Measurements from ENCODE around the gene FARP2. TPM values are rescaled to one million over a fixed set of nuclear protein-coding genes. Genes with fewer than 3 reads are reported as not detected.
A peak's percentile ranks its signal among the peaks of the same experiment; 100 is the strongest.
"Not testable (repeated sequence)": the region's sequence is repeated elsewhere in the genome, so short reads cannot be mapped to it uniquely, and the experiment has no call there.

Gene FARP2
- total RNA-seq, 1 experiment from 2014 or later = 35.6 TPM

- no peaks in the 10 kb centered on the region for H3K27me3 ChIP-seq
- H3K36me3 ChIP-seq = peaks cover 16% of the 10 kb centered on the region
- no peaks in the 10 kb centered on the region for H3K9me3 ChIP-seq
- DNase-seq = peak; percentile 62
- H3K4me3 ChIP-seq = peak overlapping the region; percentile 88
Measured at GRCh38 chr2:241507430-241508239, 151.6 kb downstream of the FARP2 start.

- Histone ChIP-seq H3K36me3 (peaks cover 16% of the 10 kb centered on the region), H3K9me3 (no peaks in the 10 kb centered on the region), H3K27me3 (no peaks in the 10 kb centered on the region), H3K4me3 (peak within 1 kb of the TSS; percentile 88)
- DNase-seq = peak; percentile 99
Measured at GRCh38 chr2:241508240-241509154, 152.4 kb downstream of the FARP2 start, which contains the start of gene STK25. TSS of gene STK25 (minus strand) at chr2:241508584. CDS start at chr2:241508035, 549 bp downstream.

- DNase-seq = no peak
- Histone ChIP-seq H3K36me3 (peaks cover 16% of the 10 kb centered on the region), H3K27me3 (no peaks in the 10 kb centered on the region), H3K9me3 (no peaks in the 10 kb centered on the region), H3K4me3 (peak overlapping the region; percentile 88)
Measured at GRCh38 chr2:241509155-241509784, 153.2 kb downstream of the FARP2 start.

- H3K9me3 ChIP-seq = no peaks in the 10 kb centered on the region
- DNase-seq = no peak
Measured at GRCh38 chr2:241511091-241511741, 155.1 kb downstream of the FARP2 start.

GRCh38 chr2:241514553-241514952, 158.5 kb downstream of the FARP2 start:
- DNase-seq = no peak
- H3K4me3 ChIP-seq = no peak overlapping the region

More at GRCh38 chr2:241511091-241511741, 155.1 kb downstream of the FARP2 start:
- no peaks in the 10 kb centered on the region for H3K27me3 ChIP-seq
- no peak overlapping the region for H3K4me3 ChIP-seq
- peaks cover 12% of the 10 kb centered on the region for H3K36me3 ChIP-seq

GRCh38 chr2:241514986-241515737, 159.1 kb downstream of the FARP2 start:
- H3K9me3 ChIP-seq = no peaks in the 10 kb centered on the region; the same call in 1 of the 2 replicates
- no peaks in the 10 kb centered on the region for H3K27me3 ChIP-seq
- no peak overlapping the region for H3K4me3 ChIP-seq
- DNase-seq = peak; percentile 34
- H3K36me3 ChIP-seq = no peaks in the 10 kb centered on the region; the same call in 1 of the 2 replicates

More at GRCh38 chr2:241514553-241514952, 158.5 kb downstream of the FARP2 start:
- Histone ChIP-seq H3K27me3 (no peaks in the 10 kb centered on the region), H3K9me3 (no peaks in the 10 kb centered on the region; the same call in 1 of the 2 replicates), H3K36me3 (no peaks in the 10 kb centered on the region; the same call in 1 of the 2 replicates)

- no peaks in the 10 kb centered on the region; the same call in 1 of the 2 replicates for H3K36me3 ChIP-seq
- H3K9me3 ChIP-seq = no peaks in the 10 kb centered on the region; the same call in 1 of the 2 replicates
- H3K4me3 ChIP-seq = no peak overlapping the region
- H3K27me3 ChIP-seq = no peaks in the 10 kb centered on the region
- DNase-seq = no peak
Measured at GRCh38 chr2:241516520-241516965, 160.5 kb downstream of the FARP2 start.

- H3K36me3 ChIP-seq = no peaks in the 10 kb centered on the region
- DNase-seq = no peak
- H3K4me3 ChIP-seq = no peak overlapping the region
- no peaks in the 10 kb centered on the region; the same call in 1 of the 2 replicates for H3K9me3 ChIP-seq
- H3K27me3 ChIP-seq = no peaks in the 10 kb centered on the region
Measured at GRCh38 chr2:241517297-241517696, 161.2 kb downstream of the FARP2 start.

- Histone ChIP-seq H3K4me3 (no peak overlapping the region), H3K9me3 (no peaks in the 10 kb centered on the region; the same call in 1 of the 2 replicates), H3K36me3 (no peaks in the 10 kb centered on the region), H3K27me3 (no peaks in the 10 kb centered on the region)
- no peak for DNase-seq
Measured at GRCh38 chr2:241519669-241520068, 163.6 kb downstream of the FARP2 start.

GRCh38 chr2:241522477-241522876, 166.4 kb downstream of the FARP2 start:
- no peak for DNase-seq
- Histone ChIP-seq H3K9me3 (no peaks in the 10 kb centered on the region), H3K36me3 (no peaks in the 10 kb centered on the region), H3K27me3 (no peaks in the 10 kb centered on the region), H3K4me3 (no peak overlapping the region)

GRCh38 chr2:241525818-241526780, 170.0 kb downstream of the FARP2 start:
- H3K27me3 ChIP-seq, H3K9me3 ChIP-seq, H3K36me3 ChIP-seq, H3K4me3 ChIP-seq, DNase-seq: not testable (repeated sequence)

GRCh38 chr2:241530571-241530970, 174.5 kb downstream of the FARP2 start:
- Histone ChIP-seq H3K36me3 (no peaks in the 10 kb centered on the region), H3K27me3 (no peaks in the 10 kb centered on the region), H3K9me3 (no peaks in the 10 kb centered on the region), H3K4me3 (no peak overlapping the region)
- DNase-seq = no peak

- H3K36me3 ChIP-seq = no peaks in the 10 kb centered on the region
- no peak overlapping the region for H3K4me3 ChIP-seq
- H3K27me3 ChIP-seq = no peaks in the 10 kb centered on the region
- DNase-seq = no peak
- H3K9me3 ChIP-seq = no peaks in the 10 kb centered on the region
Measured at GRCh38 chr2:241531161-241531722, 175.2 kb downstream of the FARP2 start.

GRCh38 chr2:241532168-241532567, 176.1 kb downstream of the FARP2 start:
- DNase-seq = no peak
- Histone ChIP-seq H3K27me3 (no peaks in the 10 kb centered on the region), H3K9me3 (no peaks in the 10 kb centered on the region), H3K4me3 (no peak overlapping the region), H3K36me3 (no peaks in the 10 kb centered on the region)
